Activated naive CD8-positive, alpha-beta T cell treated with anti-CD3 and anti-CD28 coated beads, Interleukin-2, amount 50 U/mL, for 24 hours (primary cell): ENCODE data around the gene PCBP4.
A peak's percentile ranks its signal among the peaks of the same experiment; 100 is the strongest.

Experiments used
- ATAC-seq: fragments of 150-1000 bp; cut with Tn5 transposase; one replicate; pipeline ENCODE4 v1.10.0; 2021
- DNase-seq: peaks from one replicate; pipeline ENCODE4 v3.0.0; 2021
- H3K27ac Mint-ChIP-seq: one replicate; pipeline ENCODE4 v1.8.0; 2021; ENCODE audit warnings: mild to moderate bottlenecking, mixed read lengths
- H3K27me3 Mint-ChIP-seq: one replicate; pipeline ENCODE4 v1.8.0; 2021; ENCODE audit warnings: mixed read lengths
- H3K36me3 Mint-ChIP-seq: one replicate; pipeline ENCODE4 v1.8.0; 2021; ENCODE audit warnings: low read depth, mixed read lengths
- H3K4me1 Mint-ChIP-seq: one replicate; pipeline ENCODE4 v1.8.0; 2021; ENCODE audit warnings: mixed read lengths
- H3K4me3 Mint-ChIP-seq: one replicate; pipeline ENCODE4 v1.8.0; 2021; ENCODE audit warnings: mild to moderate bottlenecking, moderate library complexity, mixed read lengths
- H3K9me3 Mint-ChIP-seq: one replicate; pipeline ENCODE4 v1.8.0; 2021; ENCODE audit warnings: mixed read lengths

PCBP4 gene

GRCh38 chr3:51945926-51946705, 21.1 kb downstream of the PCBP4 start:
- no peaks in the 10 kb centered on the region for H3K9me3 Mint-ChIP-seq
- peaks cover 10% of the 10 kb centered on the region for H3K4me1 Mint-ChIP-seq
- H3K4me3 Mint-ChIP-seq = no peak overlapping the region
- no peak for ATAC-seq
- H3K36me3 Mint-ChIP-seq = no peaks in the 10 kb centered on the region
- no peak overlapping the region for H3K27ac Mint-ChIP-seq
- no peaks in the 10 kb centered on the region for H3K27me3 Mint-ChIP-seq
- DNase-seq = no peak

DNA sequence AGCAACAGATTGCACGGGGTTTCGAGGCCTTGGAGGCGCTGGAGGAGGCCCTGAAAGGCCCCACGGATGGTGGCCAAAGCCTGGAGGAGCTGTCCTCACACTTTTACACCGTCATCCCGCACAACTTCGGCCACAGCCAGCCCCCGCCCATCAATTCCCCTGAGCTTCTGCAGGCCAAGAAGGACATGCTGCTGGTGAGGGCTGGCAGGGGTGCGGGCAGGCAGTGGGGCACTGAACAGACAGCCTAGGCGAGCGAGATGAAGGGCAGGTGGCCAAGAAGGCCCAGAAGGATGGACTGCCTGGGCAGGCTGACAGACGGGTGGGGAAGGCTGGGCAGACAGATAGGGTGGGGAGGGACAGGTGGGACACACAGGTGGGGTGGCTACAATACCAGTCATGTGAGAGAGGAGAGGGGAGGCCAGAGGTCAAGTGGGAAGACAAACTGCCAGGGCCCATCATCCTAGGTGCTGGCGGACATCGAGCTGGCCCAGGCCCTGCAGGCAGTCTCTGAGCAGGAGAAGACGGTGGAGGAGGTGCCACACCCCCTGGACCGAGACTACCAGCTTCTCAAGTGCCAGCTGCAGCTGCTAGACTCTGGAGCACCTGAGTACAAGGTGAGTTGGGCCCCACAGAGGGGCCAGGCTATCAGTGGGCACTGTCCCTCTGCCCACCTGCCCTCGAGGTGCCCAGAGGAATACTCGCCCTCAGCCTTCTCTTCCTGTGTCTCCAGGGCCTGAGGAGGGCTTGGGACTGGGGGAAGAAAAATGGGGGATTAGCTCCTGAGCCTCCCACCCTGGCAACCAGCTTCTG, 22.0 kb downstream of the PCBP4 start:
- ATAC-seq (no peak), DNase-seq (no peak)
- Mint-ChIP-seq H3K36me3 (peaks cover 6% of the 10 kb centered on the region), H3K4me1 (peaks cover 17% of the 10 kb centered on the region), H3K27ac (no peak overlapping the region), H3K27me3 (no peaks in the 10 kb centered on the region), H3K4me3 (no peak overlapping the region), H3K9me3 (no peaks in the 10 kb centered on the region)

- DNase-seq = no peak
- no peak overlapping the region for H3K4me3 Mint-ChIP-seq
- H3K27me3 Mint-ChIP-seq = no peaks in the 10 kb centered on the region
- no peak for ATAC-seq
- peaks cover 24% of the 10 kb centered on the region for H3K4me1 Mint-ChIP-seq
- H3K9me3 Mint-ChIP-seq = no peaks in the 10 kb centered on the region
- no peak overlapping the region for H3K27ac Mint-ChIP-seq
- H3K36me3 Mint-ChIP-seq = peaks cover 6% of the 10 kb centered on the region
Observed at GRCh38 chr3:51944451-51945021, 22.7 kb downstream of the PCBP4 start.

- H3K36me3 Mint-ChIP-seq = peaks cover 11% of the 10 kb centered on the region
- no peak overlapping the region for H3K4me3 Mint-ChIP-seq
- no peaks in the 10 kb centered on the region for H3K9me3 Mint-ChIP-seq
- ATAC-seq (no peak), DNase-seq (no peak)
- peak overlapping the region; percentile 50 for H3K27ac Mint-ChIP-seq
- peaks cover 30% of the 10 kb centered on the region for H3K4me1 Mint-ChIP-seq
- H3K27me3 Mint-ChIP-seq = no peaks in the 10 kb centered on the region
Observed at GRCh38 chr3:51943451-51944391, 23.5 kb downstream of the PCBP4 start.

GRCh38 chr3:51942603-51943450, 24.4 kb downstream of the PCBP4 start:
- Mint-ChIP-seq H3K4me3 (peak overlapping the region; percentile 79), H3K27ac (peak overlapping the region; percentile 63), H3K36me3 (peaks cover 14% of the 10 kb centered on the region), H3K4me1 (peaks cover 32% of the 10 kb centered on the region), H3K9me3 (no peaks in the 10 kb centered on the region), H3K27me3 (no peaks in the 10 kb centered on the region)
- ATAC-seq = peak; percentile 29
- peak; percentile 69 for DNase-seq

DNA sequence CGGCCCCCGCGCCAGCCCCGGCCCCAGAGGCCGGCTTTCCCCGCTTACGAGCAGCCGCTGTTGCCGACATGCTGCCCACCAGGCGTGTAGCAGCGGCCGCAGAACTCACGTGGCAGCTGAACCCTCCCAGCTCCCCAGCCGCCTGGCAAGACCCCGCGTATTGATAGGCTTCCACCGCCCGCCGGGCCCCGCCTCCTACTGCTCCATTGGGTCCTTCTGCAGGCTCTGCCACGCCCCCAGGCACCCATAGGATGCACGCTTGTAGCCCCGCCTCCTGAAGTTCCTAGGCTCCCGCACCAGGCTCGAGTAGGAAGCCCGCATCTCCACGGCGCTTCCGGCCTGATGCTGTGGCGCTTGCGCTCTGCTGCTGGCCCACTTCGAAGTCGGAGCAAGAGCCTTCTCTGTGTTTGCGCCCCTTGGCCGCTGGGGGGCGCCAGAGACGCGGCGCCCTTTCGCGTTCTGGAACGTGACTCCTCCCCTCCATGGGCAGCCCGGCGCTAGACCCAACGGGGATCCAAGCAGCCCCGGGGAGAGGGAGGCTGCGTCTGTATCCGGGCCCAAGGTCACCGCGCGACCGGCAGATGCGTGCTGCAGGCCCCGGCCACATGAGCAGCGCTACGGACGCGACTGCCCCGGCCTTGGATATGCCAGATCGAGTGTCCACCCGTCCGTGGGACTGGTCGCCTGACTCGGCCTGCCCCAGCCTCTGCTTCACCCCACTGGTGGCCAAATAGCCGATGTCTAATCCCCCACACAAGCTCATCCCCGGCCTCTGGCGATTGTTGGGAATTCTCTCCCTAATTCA, 25.3 kb downstream of the PCBP4 start, which contains the start of the genes PARP3 and RRP9:
Gene PARP3, plus strand, starts transcription at position 566 of the 805 bp plus-strand sequence. CDS start 993 bp downstream, outside the sequence.
Gene RRP9, minus strand, starts transcription at position 107 of the 805 bp plus-strand sequence. Its CDS starts 37 bp downstream, at position 70.
- peak; percentile 93 for ATAC-seq
- peak within 1 kb of the TSS; percentile 63 for H3K27ac Mint-ChIP-seq
- H3K27me3 Mint-ChIP-seq = no peaks in the 10 kb centered on the region
- no peaks in the 10 kb centered on the region for H3K9me3 Mint-ChIP-seq
- H3K36me3 Mint-ChIP-seq = peaks cover 19% of the 10 kb centered on the region
- peak within 1 kb of the TSS; percentile 79 for H3K4me3 Mint-ChIP-seq
- peaks cover 32% of the 10 kb centered on the region for H3K4me1 Mint-ChIP-seq
- DNase-seq = peak; percentile 99

- peaks cover 32% of the 10 kb centered on the region for H3K4me1 Mint-ChIP-seq
- ATAC-seq (no peak), DNase-seq (no peak)
- H3K4me3 Mint-ChIP-seq = peak overlapping the region; percentile 79
- no peaks in the 10 kb centered on the region for H3K9me3 Mint-ChIP-seq
- H3K36me3 Mint-ChIP-seq = peaks cover 21% of the 10 kb centered on the region
- no peaks in the 10 kb centered on the region for H3K27me3 Mint-ChIP-seq
- H3K27ac Mint-ChIP-seq = peak overlapping the region; percentile 63
Observed at GRCh38 chr3:51941463-51941797, 25.8 kb downstream of the PCBP4 start.

DNA sequence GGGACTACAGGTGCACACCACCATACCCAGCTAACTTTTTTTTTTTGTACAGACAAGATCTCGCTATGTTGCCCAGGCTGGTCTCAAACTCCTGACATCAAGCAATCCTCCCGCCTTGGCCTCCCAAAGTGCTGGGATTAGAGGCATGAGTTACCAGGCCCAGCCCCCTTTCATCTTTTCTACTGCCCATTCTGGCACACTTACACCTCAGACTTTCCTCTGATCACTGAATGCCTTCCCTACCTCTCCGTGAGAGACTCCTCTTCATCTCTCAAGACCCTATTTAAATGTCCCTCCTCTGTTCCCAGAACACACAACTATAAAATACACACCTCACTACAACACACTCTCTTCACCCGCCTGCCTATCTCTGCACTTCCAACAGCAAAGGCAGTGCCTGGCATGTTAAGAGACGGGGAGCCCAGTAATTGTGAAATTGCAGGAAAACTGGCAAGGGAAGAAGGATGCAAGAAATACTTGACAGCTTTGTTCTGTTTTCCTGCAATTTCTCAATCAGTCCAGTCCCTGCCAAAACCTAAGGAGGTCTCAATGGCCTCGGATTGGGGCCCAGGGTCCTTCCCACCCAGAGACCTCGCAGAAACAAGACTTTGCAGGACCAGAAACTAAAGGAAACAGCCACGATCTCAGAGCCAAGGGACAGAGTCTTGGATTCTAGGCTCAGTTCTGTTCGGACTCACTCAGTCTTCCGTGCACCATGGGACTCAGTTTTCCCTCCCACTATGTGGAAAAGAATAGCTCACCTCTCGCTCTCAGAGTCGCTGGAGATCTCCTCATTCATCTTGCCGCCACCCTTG, 26.4 kb downstream of the PCBP4 start:
- H3K9me3 Mint-ChIP-seq = no peaks in the 10 kb centered on the region
- H3K4me3 Mint-ChIP-seq = peak overlapping the region; percentile 79
- H3K27me3 Mint-ChIP-seq = no peaks in the 10 kb centered on the region
- DNase-seq = no peak
- peak overlapping the region; percentile 63 for H3K27ac Mint-ChIP-seq
- ATAC-seq = no peak
- H3K4me1 Mint-ChIP-seq = peaks cover 32% of the 10 kb centered on the region
- peaks cover 21% of the 10 kb centered on the region for H3K36me3 Mint-ChIP-seq

DNA sequence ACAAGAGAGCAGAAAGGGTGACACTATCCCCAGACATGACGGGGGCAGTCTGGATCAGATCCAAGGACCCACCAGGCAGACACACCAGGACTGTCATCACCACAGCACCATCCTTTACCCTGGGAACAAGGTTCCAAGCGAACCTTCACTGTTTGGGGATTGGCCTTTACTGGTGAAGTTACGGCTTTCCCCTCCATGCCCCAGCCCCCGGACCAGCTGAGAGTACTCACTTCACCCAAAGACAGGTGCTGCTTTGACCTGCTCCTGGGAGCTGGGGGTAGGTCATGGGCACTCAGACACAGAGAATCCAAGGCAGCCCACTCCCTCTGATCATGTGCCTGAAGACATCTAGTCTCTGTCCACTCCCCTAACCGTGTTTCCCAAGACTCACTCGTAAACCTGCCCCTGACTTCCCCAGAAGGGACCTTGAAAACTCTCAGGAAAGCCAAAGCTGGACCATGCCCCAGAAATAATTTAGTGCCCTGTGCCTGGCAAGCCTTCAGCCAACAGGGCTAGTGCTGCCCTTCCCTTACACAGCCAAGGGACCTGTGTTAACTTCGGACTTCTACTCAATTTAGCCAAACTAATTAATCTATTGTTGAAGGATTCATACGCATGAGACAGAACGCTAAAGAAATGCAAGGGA, 28.4 kb downstream of the PCBP4 start:
- peaks cover 32% of the 10 kb centered on the region for H3K4me1 Mint-ChIP-seq
- peak overlapping the region; percentile 18 for H3K4me3 Mint-ChIP-seq
- H3K9me3 Mint-ChIP-seq = no peaks in the 10 kb centered on the region
- peaks cover 26% of the 10 kb centered on the region for H3K36me3 Mint-ChIP-seq
- DNase-seq (no peak), ATAC-seq (no peak)
- H3K27ac Mint-ChIP-seq = peak overlapping the region; percentile 17
- H3K27me3 Mint-ChIP-seq = no peaks in the 10 kb centered on the region

DNA sequence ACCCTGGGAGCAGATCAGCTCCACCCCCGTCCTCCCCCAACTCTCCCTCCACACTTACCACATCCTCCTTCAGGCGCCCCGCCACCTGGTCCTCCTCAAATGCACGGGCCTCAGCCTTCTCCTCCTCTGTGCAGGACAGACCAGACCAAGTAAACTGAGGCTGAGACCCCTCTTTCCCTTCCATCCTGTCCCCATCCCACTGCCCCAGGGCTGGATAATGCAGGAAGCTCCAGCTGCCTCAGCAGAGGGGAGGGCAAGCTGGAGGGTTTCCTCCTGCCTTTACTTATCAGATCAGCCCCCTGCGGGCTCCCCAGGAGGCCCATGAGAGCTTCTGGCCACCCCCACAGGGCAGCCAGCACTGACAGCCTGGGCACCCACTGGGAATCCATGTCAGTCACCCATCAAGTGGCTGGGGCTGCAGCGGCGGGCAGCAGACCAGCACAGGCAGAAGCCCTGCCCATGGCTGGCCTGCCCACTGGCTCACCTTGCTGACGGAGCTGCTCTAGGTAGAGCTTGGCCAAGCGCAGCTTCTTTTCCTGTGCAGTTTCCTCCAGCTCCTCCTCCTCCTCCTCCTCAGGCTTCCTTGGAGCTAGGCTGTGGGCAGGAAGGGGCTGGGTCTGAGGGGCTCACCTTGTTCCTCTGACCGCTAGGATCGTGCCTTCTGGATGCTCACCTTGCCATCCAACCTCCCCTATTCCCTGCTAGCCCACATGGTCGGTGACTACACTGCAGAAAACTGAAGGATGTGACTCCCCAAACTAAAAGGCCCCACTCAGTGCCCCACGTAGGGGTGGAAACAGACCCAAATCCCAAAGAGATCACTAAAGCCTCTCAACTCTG, 29.4 kb downstream of the PCBP4 start:
- DNase-seq = no peak
- Mint-ChIP-seq H3K4me3 (no peak overlapping the region), H3K36me3 (peaks cover 31% of the 10 kb centered on the region), H3K9me3 (no peaks in the 10 kb centered on the region), H3K27ac (no peak overlapping the region), H3K4me1 (peaks cover 28% of the 10 kb centered on the region), H3K27me3 (no peaks in the 10 kb centered on the region)
- ATAC-seq = no peak

GRCh38 chr3:51937014-51937413, 30.2 kb downstream of the PCBP4 start:
- DNase-seq = no peak
- H3K4me3 Mint-ChIP-seq = no peak overlapping the region
- no peaks in the 10 kb centered on the region for H3K27me3 Mint-ChIP-seq
- no peak for ATAC-seq
- peaks cover 23% of the 10 kb centered on the region for H3K4me1 Mint-ChIP-seq
- H3K36me3 Mint-ChIP-seq = peaks cover 33% of the 10 kb centered on the region
- no peak overlapping the region for H3K27ac Mint-ChIP-seq
- H3K9me3 Mint-ChIP-seq = no peaks in the 10 kb centered on the region
